WTC11 (cell line): ENCODE results near the gene OIP5. TPM values are rescaled to one million over a fixed set of nuclear protein-coding genes. Genes with fewer than 3 reads are reported as not detected.

Experiments used
- ATAC-seq: fragments of 200-7000 bp; cut with Tn5 transposase; 2 replicates; pipeline ENCODE4 v1.10.0; 2021; ENCODE audit warnings: mild to moderate bottlenecking, moderate library complexity
- CTCF ChIA-PET: fragments of 300-600 bp; sonication (Branson Sonifier 250); formaldehyde crosslinking; loops from one replicate; lab custom pipeline; 2021; ENCODE audit warnings: antibody characterized with exemption; lab: Charles Lee
- POLR2A ChIA-PET: fragments of 350-600 bp; sonication (Branson Sonifier 250); formaldehyde crosslinking; loops from one replicate; lab custom pipeline; 2021; ENCODE audit warnings: antibody characterized with exemption; lab: Charles Lee
- DNase-seq: peaks from one replicate; pipeline ENCODE4 v3.0.0; 2021; ENCODE audit warnings: low spot score
- H3K27ac Mint-ChIP-seq: 2 replicates; pipeline ENCODE4 v1.8.0; 2021; ENCODE audit warnings: mixed read lengths
- H3K27me3 Mint-ChIP-seq: 2 replicates; pipeline ENCODE4 v1.8.0; 2021; ENCODE audit warnings: low read depth, mild to moderate bottlenecking, moderate library complexity, mixed read lengths
- H3K36me3 Mint-ChIP-seq: 2 replicates; pipeline ENCODE4 v1.8.0; 2021; ENCODE audit warnings: mixed read lengths
- H3K4me1 Mint-ChIP-seq: 2 replicates; pipeline ENCODE4 v1.8.0; 2022; ENCODE audit warnings: mixed read lengths
- H3K4me3 Mint-ChIP-seq: 2 replicates; pipeline ENCODE4 v1.8.0; 2021; ENCODE audit warnings: mild to moderate bottlenecking, moderate library complexity, mixed read lengths
- H3K9me3 Mint-ChIP-seq: 2 replicates; pipeline ENCODE4 v1.8.0; 2021; ENCODE audit warnings: mixed read lengths
- AR ChIP-seq: fragments of 250-450 bp; sonication (Bioruptor Pico); IDR thresholded peaks from 2 replicates; pipeline ENCODE4 v1.9.0; 2021; ENCODE audit warnings: mild to moderate bottlenecking
- CREB1 ChIP-seq: sonication (generic); formaldehyde crosslinking; IDR thresholded peaks from 2 replicates; pipeline ENCODE4 v1.8.0; 2023; ENCODE audit warnings: mild to moderate bottlenecking, missing genetic modification reagents
- E2F1 ChIP-seq: sonication (generic); formaldehyde crosslinking; IDR thresholded peaks from 2 replicates; pipeline ENCODE4 v1.8.0; 2022; ENCODE audit warnings: mild to moderate bottlenecking, missing genetic modification reagents
- ELF4 ChIP-seq: sonication (generic); formaldehyde crosslinking; IDR thresholded peaks from 2 replicates; pipeline ENCODE4 v1.8.1; 2022; ENCODE audit warnings: low read depth, mild to moderate bottlenecking, moderate library complexity, missing genetic modification reagents
- ESRRA ChIP-seq: sonication (generic); formaldehyde crosslinking; IDR thresholded peaks from 2 replicates; pipeline ENCODE4 v1.8.1; 2022; ENCODE audit warnings: mild to moderate bottlenecking, missing genetic modification reagents, borderline replicate concordance
- NFE2L1 ChIP-seq: sonication (generic); formaldehyde crosslinking; IDR thresholded peaks from 2 replicates; pipeline ENCODE4 v1.8.1; 2023; ENCODE audit warnings: missing genetic modification reagents
- OVOL2 ChIP-seq: fragments of 250-450 bp; sonication (Bioruptor Pico); IDR thresholded peaks from 2 replicates; pipeline ENCODE4 v1.9.0; 2021; ENCODE audit warnings: mild to moderate bottlenecking, borderline replicate concordance
- PRDM15 ChIP-seq: sonication (generic); formaldehyde crosslinking; IDR thresholded peaks from 2 replicates; pipeline ENCODE4 v1.8.0; 2022; ENCODE audit warnings: missing genetic modification reagents
- SMAD3 ChIP-seq: sonication (generic); formaldehyde crosslinking; IDR thresholded peaks from 2 replicates; pipeline ENCODE4 v1.8.0; 2022; ENCODE audit warnings: missing genetic modification reagents, mild to moderate bottlenecking, borderline replicate concordance
- SMAD4 ChIP-seq: sonication (generic); formaldehyde crosslinking; IDR thresholded peaks from 2 replicates; pipeline ENCODE4 v1.8.0; 2022; ENCODE audit warnings: mild to moderate bottlenecking, missing genetic modification reagents
- ZNF425 ChIP-seq: fragments of 250-450 bp; sonication (Bioruptor Pico); conservative IDR thresholded peaks from 2 replicates; pipeline ENCODE4 v1.9.0; 2021; ENCODE audit warnings: mild to moderate bottlenecking
- total RNA-seq: library from RNA; stranded (reverse); gene quantifications from 3 replicates; pipeline ENCODE4 v1.2.3, GENCODE V29; 2021
- TF ChIP-seq, protein P1 (sequence below): sonication (generic); formaldehyde crosslinking; IDR thresholded peaks from 2 replicates; pipeline ENCODE4 v1.8.1; 2023; ENCODE audit warnings: mild to moderate bottlenecking, moderate library complexity, missing genetic modification reagents

The OIP5 gene
- total RNA-seq, 1 experiment from 2014 or later: 33.7 TPM

DNA sequence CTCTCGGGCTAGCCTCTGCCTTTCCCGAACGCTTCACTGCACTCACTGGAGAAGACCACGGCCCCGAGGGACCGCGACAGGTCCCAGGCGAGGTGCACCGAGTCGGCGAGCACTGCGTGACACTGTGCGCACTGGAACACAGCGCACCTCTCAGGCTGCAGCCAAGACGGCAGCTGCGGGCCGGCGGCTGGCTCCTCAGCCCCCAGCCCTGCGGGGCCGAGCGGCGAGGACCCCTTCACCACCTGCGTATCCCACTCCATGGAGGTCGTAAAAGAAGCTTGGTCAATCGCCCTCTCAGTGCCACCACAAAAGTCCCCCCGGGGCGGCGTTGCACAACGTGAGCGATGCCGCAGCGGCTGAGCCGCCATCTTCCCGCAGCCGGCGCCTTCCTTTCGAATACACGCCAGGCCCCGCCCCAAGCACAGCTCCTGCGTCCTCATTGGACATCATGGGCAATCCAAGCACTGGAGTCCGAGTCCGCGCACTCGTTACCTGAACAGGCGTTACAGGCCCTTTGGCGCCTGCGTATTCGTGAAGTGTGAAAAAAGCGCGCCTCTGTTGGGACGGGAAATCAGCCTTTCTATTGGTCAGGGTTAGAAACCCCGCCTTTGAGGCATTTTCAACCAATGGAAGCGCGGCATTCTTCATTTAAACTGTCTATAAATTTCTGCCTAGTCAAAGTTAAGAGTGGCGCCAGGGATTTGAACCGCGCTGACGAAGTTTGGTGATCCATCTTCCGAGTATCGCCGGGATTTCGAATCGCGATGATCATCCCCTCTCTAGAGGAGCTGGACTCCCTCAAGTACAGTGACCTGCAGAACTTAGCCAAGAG lies at the start of gene OIP5, which contains the start of gene NUSAP1 (continued):
- TF ChIP-seq PRDM15 (peak; percentile 30; the same call in 1 of the 2 replicates), ZNF425 (CRISPR knock-in tag) (no peak), SMAD4 (no peak), CREB1 (CRISPR knock-in tag) (peak; percentile 76; the same call in 1 of the 2 replicates), AR (no peak), ELF4 (no peak), OVOL2 (CRISPR knock-in tag) (no peak), E2F1 (no peak; the same call in 1 of the 2 replicates), SMAD3 (CRISPR knock-in tag) (0 out of 2 replicates have a peak, but pooled peaks have one; percentile 14), NFE2L1 (CRISPR knock-in tag) (no peak)
- TF ChIP-seq, protein P1, sequence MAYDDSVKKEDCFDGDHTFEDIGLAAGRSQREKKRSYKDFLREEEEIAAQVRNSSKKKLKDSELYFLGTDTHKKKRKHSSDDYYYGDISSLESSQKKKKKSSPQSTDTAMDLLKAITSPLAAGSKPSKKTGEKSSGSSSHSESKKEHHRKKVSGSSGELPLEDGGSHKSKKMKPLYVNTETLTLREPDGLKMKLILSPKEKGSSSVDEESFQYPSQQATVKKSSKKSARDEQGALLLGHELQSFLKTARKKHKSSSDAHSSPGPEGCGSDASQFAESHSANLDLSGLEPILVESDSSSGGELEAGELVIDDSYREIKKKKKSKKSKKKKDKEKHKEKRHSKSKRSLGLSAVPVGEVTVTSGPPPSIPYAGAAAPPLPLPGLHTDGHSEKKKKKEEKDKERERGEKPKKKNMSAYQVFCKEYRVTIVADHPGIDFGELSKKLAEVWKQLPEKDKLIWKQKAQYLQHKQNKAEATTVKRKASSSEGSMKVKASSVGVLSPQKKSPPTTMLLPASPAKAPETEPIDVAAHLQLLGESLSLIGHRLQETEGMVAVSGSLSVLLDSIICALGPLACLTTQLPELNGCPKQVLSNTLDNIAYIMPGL: peak; percentile 60

DNA sequence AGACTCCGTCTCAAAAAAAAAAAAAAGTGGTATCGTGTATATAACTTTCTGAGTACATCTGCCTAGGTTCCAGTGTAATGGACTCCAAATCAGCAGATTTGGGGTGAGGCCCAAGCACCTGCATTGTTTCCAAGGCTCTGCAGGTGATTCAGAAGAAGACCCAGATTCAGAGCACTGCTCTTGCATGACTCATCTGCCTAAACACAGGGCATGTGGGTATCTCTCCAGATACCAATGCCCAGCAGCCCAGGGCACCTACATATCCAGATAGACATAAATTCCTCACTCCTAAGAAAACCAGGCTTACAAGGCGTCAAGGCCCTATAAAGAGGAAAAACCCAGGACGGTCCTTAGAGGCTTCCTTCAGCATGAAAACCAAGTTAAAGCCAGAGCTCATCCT lies 45.6 kb upstream of the OIP5 start:
- CTCF ChIA-PET: interaction anchor here (0.6 kb wide), 1 partner anchor 281 kb away, joined by 4 read pairs; no protein-coding TSS in a partner anchor
- Mint-ChIP-seq H3K27me3 (no peaks in the 10 kb centered on the region), H3K27ac (0 out of 2 replicates have a peak overlapping the region, but pooled peaks have one; percentile 33), H3K36me3 (peaks cover 67% of the 10 kb centered on the region), H3K4me3 (no peak overlapping the region), H3K4me1 (no peaks in the 10 kb centered on the region), H3K9me3 (peaks cover 10% of the 10 kb centered on the region)
- ATAC-seq (no peak), DNase-seq (no peak)
- POLR2A ChIA-PET: no interaction called here
- no peak for TF ChIP-seq ESRRA (CRISPR knock-in tag)
